Tibial artery (tissue), 4 donors: ENCODE measurements around the gene SLC22A1.

Source experiments
- DNase-seq, 2 donors: peaks; one replicate each; pipeline ENCODE4 v3.0.0-alpha.2; 2019
- H3K27ac ChIP-seq, 2 donors: fragments of 200-600 bp; sonication (generic) in 1 of 2; 1 replicate in 1 of 2; 2 replicates in 1 of 2; pipeline ENCODE4 v1.5.1; 2018 to 2019; ENCODE audit warnings: mild to moderate bottlenecking in 1 of 2
- H3K27me3 ChIP-seq, 2 donors: fragments of 200-600 bp; sonication (generic) in 1 of 2; one replicate each; pipeline versions ENCODE4 v1.5.1 to v1.6.0; 2016 to 2019
- H3K36me3 ChIP-seq, 3 donors: fragments of 200-600 bp; sonication (generic) in 2 of 3; one replicate each; pipeline ENCODE4 v1.5.1; 2016 to 2019; ENCODE audit warnings: mild to moderate bottlenecking in 2 of 3
- H3K4me1 ChIP-seq, 4 donors: fragments of 200-600 bp; sonication (generic) in 2 of 4; 1 replicate in 3 of 4; 2 replicates in 1 of 4; pipeline ENCODE4 v1.5.1; 2016 to 2019
- H3K4me3 ChIP-seq, 2 donors: fragments of 200-600 bp; sonication (generic) in 1 of 2; 1 replicate in 1 of 2; 2 replicates in 1 of 2; pipeline ENCODE4 v1.5.1; 2018 to 2019; ENCODE audit warnings: mild to moderate bottlenecking in 2 of 2
- H3K9me3 ChIP-seq, 3 donors: fragments of 200-600 bp; sonication (generic) in 1 of 3; one replicate each; pipeline ENCODE4 v1.5.1; 2016 to 2019
- CTCF ChIP-seq, 2 experiments: fragments of 200-600 bp in 1 of 2; fragments of 450-650 bp in 1 of 2; IDR thresholded peaks; one replicate each; pipeline ENCODE4 v1.5.1; 2017 to 2019; ENCODE audit warnings: antibody characterized with exemption in 2 of 2, mild to moderate bottlenecking in 1 of 2, moderate library complexity in 1 of 2
- intact Hi-C: fragments of 100-400 bp; cut with DNase I; formaldehyde crosslinking; loops from one replicate; pipeline ENCODE4 v1.15.0; 2023; ENCODE audit warnings: low total_unique reads

The SLC22A1 gene

GRCh38 chr6:160160450-160160849, 38.8 kb downstream of the SLC22A1 start:
- TF ChIP-seq CTCF (IDR thresholded peaks at IDR 0.05): no peak
- Histone ChIP-seq H3K4me3 (no peak overlapping the region), H3K36me3 (peaks cover 0 to 5% (median 0%) of the 10 kb centered on the region in 3 donors), H3K27ac (no peak overlapping the region), H3K4me1 (peaks cover 0 to 16% (median 10%) of the 10 kb centered on the region in 4 donors), H3K9me3 (no peaks in the 10 kb centered on the region), H3K27me3 (no peaks in the 10 kb centered on the region)
- intact Hi-C loops: no loop called here
- no peak for DNase-seq

DNA sequence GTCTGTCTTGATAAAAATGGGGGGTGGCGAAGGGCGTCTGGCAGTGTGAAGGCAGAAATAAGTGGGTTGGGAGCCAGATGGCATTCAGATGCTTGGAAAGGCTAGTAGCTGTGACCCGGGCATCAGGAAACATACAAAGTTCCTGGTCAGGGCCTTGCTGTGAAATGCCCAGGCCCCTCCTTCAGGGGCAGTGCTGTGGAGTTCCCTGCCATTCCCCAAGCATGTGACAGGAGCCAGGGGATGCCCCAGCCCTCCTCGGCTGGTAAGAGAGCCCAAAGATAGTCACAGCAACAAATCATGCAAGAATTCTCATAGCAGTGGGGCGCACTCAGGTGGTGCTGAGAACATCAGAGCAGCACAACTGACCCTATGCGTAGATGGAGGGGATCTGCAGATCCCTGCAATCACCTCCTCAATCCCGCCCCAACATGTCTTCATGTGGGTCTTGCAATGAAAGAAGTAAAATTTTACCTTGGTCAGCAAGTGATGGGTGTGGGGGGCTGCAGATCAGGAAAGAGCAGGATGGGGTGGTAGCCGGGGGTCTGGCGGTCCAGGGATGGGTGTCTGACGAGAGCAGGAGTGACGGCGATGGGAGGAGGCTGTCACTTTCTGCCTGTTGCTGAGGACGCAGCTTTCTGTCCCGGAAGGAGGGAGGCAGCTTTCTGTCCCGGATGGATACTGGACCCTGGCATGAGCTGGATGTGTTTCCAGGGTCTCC, 39.5 kb downstream of the SLC22A1 start:
- peaks cover 0 to 2% (median 0%) of the 10 kb centered on the region in 3 donors for H3K36me3 ChIP-seq
- H3K9me3 ChIP-seq: no peaks in the 10 kb centered on the region
- no peak for DNase-seq
- no peak for TF ChIP-seq CTCF (IDR thresholded peaks at IDR 0.05)
- no peak overlapping the region for H3K4me3 ChIP-seq
- intact Hi-C loops: no loop called here
- no peaks in the 10 kb centered on the region for H3K27me3 ChIP-seq
- peaks cover 0 to 12% (median 10%) of the 10 kb centered on the region in 4 donors for H3K4me1 ChIP-seq
- H3K27ac ChIP-seq: no peak overlapping the region

GRCh38 chr6:160161647-160161986, 40.0 kb downstream of the SLC22A1 start:
- intact Hi-C loops: no loop called here

GRCh38 chr6:160162030-160162566, 40.5 kb downstream of the SLC22A1 start:
- Histone ChIP-seq H3K36me3 (no peaks in the 10 kb centered on the region), H3K9me3 (no peaks in the 10 kb centered on the region), H3K27me3 (no peaks in the 10 kb centered on the region), H3K4me3 (no peak overlapping the region), H3K27ac (no peak overlapping the region), H3K4me1 (peaks cover 0 to 3% (median 2%) of the 10 kb centered on the region in 4 donors)
- TF ChIP-seq CTCF (IDR thresholded peaks at IDR 0.05): no peak
- no peak for DNase-seq
- intact Hi-C loops: no loop called here

More at GRCh38 chr6:160161647-160161986, 40.0 kb downstream of the SLC22A1 start:
- peaks cover 0 to 7% (median 6%) of the 10 kb centered on the region in 4 donors for H3K4me1 ChIP-seq
- H3K36me3 ChIP-seq: no peaks in the 10 kb centered on the region
- no peak for DNase-seq
- no peak for TF ChIP-seq CTCF (IDR thresholded peaks at IDR 0.05)
- no peak overlapping the region for H3K27ac ChIP-seq
- no peaks in the 10 kb centered on the region for H3K9me3 ChIP-seq
- H3K27me3 ChIP-seq: no peaks in the 10 kb centered on the region
- no peak overlapping the region for H3K4me3 ChIP-seq

GRCh38 chr6:160163425-160163824, 41.8 kb downstream of the SLC22A1 start:
- H3K9me3 ChIP-seq: no peaks in the 10 kb centered on the region
- DNase-seq: no peak
- no peak for TF ChIP-seq CTCF (IDR thresholded peaks at IDR 0.05)
- H3K27ac ChIP-seq: no peak overlapping the region
- intact Hi-C loops: no loop called here
- no peaks in the 10 kb centered on the region for H3K27me3 ChIP-seq
- H3K4me3 ChIP-seq: no peak overlapping the region
- no peaks in the 10 kb centered on the region for H3K36me3 ChIP-seq
- no peaks in the 10 kb centered on the region for H3K4me1 ChIP-seq
